Measurements from ENCODE around the gene KRT73. TPM values are rescaled to one million over a fixed set of nuclear protein-coding genes. Genes with fewer than 3 reads are reported as not detected.

KRT73 gene
- total RNA-seq, 1 experiment from 2014 or later: not detected

GRCh38 chr12:52573743-52574142, 44.6 kb downstream of the KRT73 start, which contains the start of gene KRT74:
Gene KRT74 (minus strand): TSS chr12:52573843. CDS start chr12:52573777, 66 bp downstream.
- no peaks in the 10 kb centered on the region for H3K9me3 ChIP-seq (ENCODE audit: control insufficient read depth, low read depth, low read length)
- peak within 1 kb of the TSS; percentile 26 for H2BK120ac ChIP-seq (ENCODE audit: low read depth, low read length, poor library complexity, severe bottlenecking)
- no peak within 1 kb of the TSS for H3K4ac ChIP-seq (ENCODE audit: low read depth, low read length)
- H3K56ac ChIP-seq (ENCODE audit: insufficient read length, low read depth, low read length): no peak within 1 kb of the TSS
- H3K18ac ChIP-seq (ENCODE audit: insufficient read length, low read depth, low read length): no peak within 1 kb of the TSS
- no peak for DNase-seq
- H3T11ph ChIP-seq (ENCODE audit: low read length): no peak within 1 kb of the TSS
- no peaks in the 10 kb centered on the region for H3K27me3 ChIP-seq (ENCODE audit: insufficient read depth, low read length)
- H2BK5ac ChIP-seq (ENCODE audit: insufficient read length, low read length): no peak within 1 kb of the TSS
- TF ChIP-seq CTCF (conservative IDR thresholded peaks at IDR 0.05): no peak
- no peak within 1 kb of the TSS for H3K23ac ChIP-seq (ENCODE audit: insufficient read length, low read depth, low read length)
- no peak within 1 kb of the TSS for H2AK5ac ChIP-seq (ENCODE audit: insufficient read length, low read length)
- no peak within 1 kb of the TSS for H3K4me3 Mint-ChIP-seq
- no peak within 1 kb of the TSS for H2BK12ac ChIP-seq (ENCODE audit: insufficient read length, low read depth, low read length)
- WGBS (ENCODE audit: extremely low coverage, insufficient read length, low lambda C conversion rate): no CpG with 5 or more reads among the region's 3 CpGs
- H4K5ac ChIP-seq (ENCODE audit: insufficient read length, low read depth, low read length): no peak within 1 kb of the TSS
- H2AFZ ChIP-seq (ENCODE audit: low read length): no peak within 1 kb of the TSS
- H4K20me1 ChIP-seq (ENCODE audit: control insufficient read depth, insufficient read depth, insufficient read length): no peaks in the 10 kb centered on the region
- H3K27me3 Mint-ChIP-seq (ENCODE audit: low read depth): peaks cover 14% of the 10 kb centered on the region
- no peaks in the 10 kb centered on the region for H3K9me3 Mint-ChIP-seq
- H3K79me1 ChIP-seq (ENCODE audit: insufficient read depth, low read depth, low read length, poor library complexity, severe bottlenecking): no peaks in the 10 kb centered on the region
- H4K91ac ChIP-seq (ENCODE audit: insufficient read length, low read depth, low read length): no peak within 1 kb of the TSS
- H3K4me1 Mint-ChIP-seq: no peaks in the 10 kb centered on the region
- no peak within 1 kb of the TSS for H3K14ac ChIP-seq (ENCODE audit: insufficient read depth, low read length)
- no peak within 1 kb of the TSS for H3K9ac ChIP-seq (ENCODE audit: extremely low read depth, insufficient read length, low read length)
- no peak within 1 kb of the TSS for H3K27ac ChIP-seq (ENCODE audit: insufficient read length, low read depth, low read length)
- H3K36me3 Mint-ChIP-seq (ENCODE audit: insufficient read depth in 1 of 3, low read depth in 3 of 3): no peaks in the 10 kb centered on the region
- H3K4me2 ChIP-seq (ENCODE audit: insufficient read depth, insufficient read length, low read length): no peak within 1 kb of the TSS
- no peak within 1 kb of the TSS for H2BK20ac ChIP-seq (ENCODE audit: low read depth, low read length, poor library complexity, severe bottlenecking)
- H3K79me2 ChIP-seq (ENCODE audit: insufficient read depth, low read length): no peaks in the 10 kb centered on the region
- H2BK15ac ChIP-seq (ENCODE audit: low read depth, low read length): no peak within 1 kb of the TSS
- H3K23me2 ChIP-seq (ENCODE audit: insufficient read length, low read depth, low read length, poor library complexity, severe bottlenecking): no peaks in the 10 kb centered on the region
- no peak within 1 kb of the TSS; a peak in 1 of 7 replicates for H3K27ac Mint-ChIP-seq
- H3K4me1 ChIP-seq (ENCODE audit: insufficient read depth, low read length): no peaks in the 10 kb centered on the region
- no peak within 1 kb of the TSS for H4K8ac ChIP-seq (replicated peaks; ENCODE audit: insufficient read length, low read depth, low read length)
